Frontal cortex (tissue), 4 donors: ENCODE measurements around the gene PES1. TPM values are rescaled to one million over a fixed set of nuclear protein-coding genes. Genes with fewer than 3 reads are reported as not detected.
"Not testable (repeated sequence)": the region's sequence is repeated elsewhere in the genome, so short reads cannot be mapped to it uniquely, and the experiment has no call there.

Experiments
- DNase-seq, 2 donors: peaks; one replicate each; pipeline ENCODE4 v3.0.0; 2012; ENCODE audit warnings: low spot score in 2 of 2
- FAIRE-seq: peaks from 2 replicates; lab custom pipeline; 2012; peaks lifted over from hg19 to GRCh38; lab: Jason Lieb, UNC
- total RNA-seq: library from RNA; depleted of rRNA; stranded (reverse); fragments of >200 nt; gene quantifications from one replicate; pipeline ENCODE4 v1.2.3, GENCODE V29; 2014
- donor health status: control.
- donor health status: control.
- donor health status: control.

The PES1 gene
- total RNA-seq, result 52.2 TPM

DNA sequence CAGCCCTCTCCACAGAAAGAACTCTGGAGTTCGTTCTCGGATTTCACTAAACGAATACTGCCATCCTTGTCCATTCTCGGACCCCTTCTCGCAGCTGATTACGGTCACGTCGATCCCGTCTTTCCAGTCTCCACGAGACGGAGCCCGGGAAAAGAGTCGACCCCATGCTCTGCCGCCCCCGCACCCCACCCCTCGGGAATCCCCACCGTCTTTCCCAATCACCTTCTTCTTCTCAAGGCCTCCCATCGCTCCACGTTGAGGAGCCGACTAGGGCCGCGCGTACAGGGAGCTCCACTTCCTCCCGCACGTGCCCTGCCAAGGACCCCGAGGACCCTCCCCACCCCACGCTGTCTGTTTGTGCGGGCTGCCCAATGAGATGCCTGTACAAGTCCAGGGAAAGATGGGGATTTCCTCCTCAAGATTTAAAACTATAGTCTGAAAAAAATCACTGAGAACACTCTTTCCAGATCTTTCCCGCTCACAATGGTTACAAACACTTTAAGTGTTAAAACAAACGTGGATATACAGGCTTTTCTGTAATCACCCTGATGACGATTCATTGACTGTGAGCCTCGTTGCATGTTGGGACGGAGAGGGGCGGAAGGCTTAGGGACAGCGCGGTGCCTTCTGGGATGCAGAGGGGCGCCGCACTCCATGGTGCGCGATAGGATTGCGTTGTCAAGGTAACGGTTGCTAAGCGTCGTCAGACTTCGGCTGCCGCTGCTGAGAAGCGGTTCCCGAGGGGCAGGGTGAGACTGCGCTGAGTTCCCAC lies at the start of gene PES1:
Gene PES1, minus strand, starts transcription at position 323 of the 772 bp plus-strand sequence. Its CDS starts 77 bp downstream, at position 246.
- peak; percentile 76 for FAIRE-seq
- peak; percentile 88 to 95 for DNase-seq

DNA sequence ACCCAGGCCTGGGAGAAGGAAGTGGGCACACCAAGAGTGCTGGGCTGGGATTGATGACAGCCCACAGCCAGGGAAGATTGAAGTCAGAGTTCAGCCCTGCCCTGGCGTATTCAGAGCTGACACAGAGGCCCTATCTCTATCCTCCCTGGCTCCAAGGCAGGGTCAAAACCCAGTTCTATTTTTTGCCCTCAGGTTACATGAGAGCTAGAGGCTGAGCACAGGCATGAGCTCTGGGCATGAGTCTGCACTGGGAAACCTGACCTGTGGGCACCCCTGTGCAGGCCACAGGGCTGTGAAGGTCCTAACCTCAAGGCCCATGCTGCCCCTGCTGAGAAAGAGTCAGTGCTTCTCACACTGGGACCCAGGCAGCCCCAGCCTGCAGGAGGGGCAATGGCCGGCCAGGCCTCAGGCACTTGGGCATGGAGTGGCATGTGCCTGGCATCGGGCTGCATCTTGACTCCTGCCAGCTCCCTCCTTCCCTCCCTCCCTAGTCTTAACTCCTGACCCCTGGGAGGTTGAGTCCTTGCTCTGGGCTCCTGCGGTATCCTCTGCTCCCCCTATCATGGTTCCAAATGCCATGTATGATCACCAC lies 49.2 kb upstream of the PES1 start:
- no peak for FAIRE-seq
- no peak for DNase-seq

DNA sequence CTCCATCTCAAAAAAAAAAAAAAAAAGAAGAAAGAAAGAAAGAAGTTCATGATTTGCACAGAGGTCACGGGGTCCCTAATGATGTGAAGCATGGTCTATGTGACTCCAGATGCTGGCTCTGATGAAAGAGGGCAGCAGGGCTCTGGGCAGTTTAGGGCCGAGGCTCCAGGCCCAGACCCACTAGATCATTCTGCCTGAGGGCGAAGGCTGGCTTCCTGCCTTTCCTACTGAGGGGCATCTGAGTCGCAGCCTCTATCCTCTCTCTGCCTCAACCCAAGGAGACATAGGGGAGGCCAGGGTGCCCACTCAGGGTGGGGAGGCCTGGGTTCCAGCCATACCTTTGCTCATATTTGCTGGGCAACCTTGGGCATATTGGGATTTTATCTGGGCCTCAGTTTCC lies 48.7 kb upstream of the PES1 start:
- FAIRE-seq (no peak), DNase-seq (no peak)

DNA sequence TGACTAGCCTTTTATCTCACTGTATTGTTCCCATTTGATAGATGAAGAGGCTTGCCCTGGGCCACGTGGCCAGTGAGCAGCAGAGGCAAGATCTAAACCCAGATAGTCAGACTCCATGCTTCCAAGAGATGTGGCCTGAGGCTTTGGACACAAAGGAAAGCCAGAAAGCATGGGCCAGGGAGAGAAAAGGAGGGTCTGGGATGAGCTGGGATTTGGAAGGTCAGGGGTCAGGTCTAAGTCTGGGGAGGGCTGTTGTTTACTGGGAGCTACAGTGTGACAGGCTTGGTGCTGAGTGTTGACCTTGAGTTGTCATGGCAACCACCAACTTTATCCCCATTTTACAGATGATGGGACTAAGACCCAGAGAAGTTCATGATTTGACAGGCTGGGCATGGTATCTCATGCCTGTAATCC lies 46.0 kb upstream of the PES1 start:
- DNase-seq (no peak), FAIRE-seq (no peak)

DNA sequence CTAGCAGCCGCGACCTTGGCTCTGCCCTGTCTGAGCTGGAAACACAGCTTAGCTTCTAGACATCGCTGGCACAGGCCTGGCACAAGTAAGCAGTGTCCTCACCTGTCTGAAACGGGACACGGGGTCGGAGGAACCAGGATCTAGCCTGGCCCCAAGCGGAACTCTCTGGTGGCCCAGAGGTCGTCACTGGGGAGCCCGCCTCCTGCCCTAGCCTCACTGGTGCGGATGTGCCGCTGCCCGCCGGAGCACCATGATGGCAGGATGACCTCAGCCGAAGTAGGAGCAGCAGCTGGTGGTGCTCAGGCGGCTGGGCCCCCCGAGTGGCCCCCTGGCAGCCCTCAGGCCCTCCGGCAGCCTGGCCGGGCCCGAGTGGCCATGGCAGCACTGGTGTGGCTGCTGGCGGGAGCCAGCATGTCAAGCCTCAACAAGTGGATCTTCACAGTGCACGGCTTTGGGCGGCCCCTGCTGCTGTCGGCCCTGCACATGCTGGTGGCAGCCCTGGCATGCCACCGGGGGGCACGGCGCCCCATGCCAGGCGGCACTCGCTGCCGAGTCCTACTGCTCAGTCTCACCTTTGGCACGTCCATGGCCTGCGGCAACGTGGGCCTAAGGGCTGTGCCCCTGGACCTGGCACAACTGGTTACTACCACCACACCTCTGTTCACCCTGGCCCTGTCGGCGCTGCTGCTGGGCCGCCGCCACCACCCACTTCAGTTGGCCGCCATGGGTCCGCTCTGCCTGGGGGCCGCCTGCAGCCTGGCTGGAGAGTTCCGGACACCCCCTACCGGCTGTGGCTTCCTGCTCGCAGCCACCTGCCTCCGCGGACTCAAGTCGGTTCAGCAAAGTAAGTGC lies 44.7 kb upstream of the PES1 start:
- no peak for FAIRE-seq
- DNase-seq, result peak in 1 of 2 donors; percentile 55

DNA sequence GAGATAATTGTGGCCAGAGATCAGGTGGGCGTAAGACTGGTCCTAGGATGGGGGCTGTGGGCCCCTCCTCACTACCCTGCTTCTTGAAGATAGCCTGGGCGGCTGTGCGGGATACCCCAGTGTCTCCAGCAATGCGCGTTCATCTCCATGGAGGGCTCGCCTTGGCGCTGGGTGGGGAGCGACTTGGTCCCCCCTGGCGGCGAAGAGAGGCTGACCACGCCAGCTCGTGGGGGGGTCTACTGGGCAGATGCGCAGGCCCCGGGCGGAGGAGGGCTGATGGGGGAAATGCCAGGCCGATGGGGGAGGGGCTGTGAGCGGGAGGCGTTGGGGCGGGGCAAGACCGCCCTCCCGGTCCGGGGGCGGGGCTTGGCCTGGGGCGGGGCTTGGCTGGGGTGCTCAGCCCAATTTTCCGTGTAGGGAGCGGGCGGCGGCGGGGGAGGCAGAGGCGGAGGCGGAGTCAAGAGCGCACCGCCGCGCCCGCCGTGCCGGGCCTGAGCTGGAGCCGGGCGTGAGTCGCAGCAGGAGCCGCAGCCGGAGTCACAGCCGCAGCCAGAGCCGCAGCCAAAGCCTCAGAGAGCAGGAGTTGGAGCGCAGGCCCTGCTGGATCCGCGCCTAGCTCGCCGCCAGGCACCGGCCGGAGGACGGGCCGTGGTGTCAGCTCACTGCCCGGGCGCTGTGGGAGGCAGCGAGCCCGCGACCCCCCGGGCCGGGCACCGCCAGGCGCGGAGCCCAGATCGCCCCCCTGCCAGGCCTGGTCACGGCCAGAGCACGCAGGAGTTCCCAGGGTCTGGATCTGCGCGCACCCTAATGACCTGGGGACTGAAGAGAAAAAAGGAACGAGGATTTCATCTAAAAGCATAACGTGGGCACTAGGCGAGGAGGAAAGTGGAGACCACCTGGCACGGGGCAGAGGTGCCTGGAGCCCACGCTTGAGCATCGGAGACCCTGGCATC lies 43.8 kb upstream of the PES1 start, which contains the start of gene SLC35E4:
Gene SLC35E4, plus strand, starts transcription at position 509 of the 953 bp plus-strand sequence. CDS start 670 bp downstream, outside the sequence.
- FAIRE-seq (no peak), DNase-seq (peak; percentile 98 to 99)

DNA sequence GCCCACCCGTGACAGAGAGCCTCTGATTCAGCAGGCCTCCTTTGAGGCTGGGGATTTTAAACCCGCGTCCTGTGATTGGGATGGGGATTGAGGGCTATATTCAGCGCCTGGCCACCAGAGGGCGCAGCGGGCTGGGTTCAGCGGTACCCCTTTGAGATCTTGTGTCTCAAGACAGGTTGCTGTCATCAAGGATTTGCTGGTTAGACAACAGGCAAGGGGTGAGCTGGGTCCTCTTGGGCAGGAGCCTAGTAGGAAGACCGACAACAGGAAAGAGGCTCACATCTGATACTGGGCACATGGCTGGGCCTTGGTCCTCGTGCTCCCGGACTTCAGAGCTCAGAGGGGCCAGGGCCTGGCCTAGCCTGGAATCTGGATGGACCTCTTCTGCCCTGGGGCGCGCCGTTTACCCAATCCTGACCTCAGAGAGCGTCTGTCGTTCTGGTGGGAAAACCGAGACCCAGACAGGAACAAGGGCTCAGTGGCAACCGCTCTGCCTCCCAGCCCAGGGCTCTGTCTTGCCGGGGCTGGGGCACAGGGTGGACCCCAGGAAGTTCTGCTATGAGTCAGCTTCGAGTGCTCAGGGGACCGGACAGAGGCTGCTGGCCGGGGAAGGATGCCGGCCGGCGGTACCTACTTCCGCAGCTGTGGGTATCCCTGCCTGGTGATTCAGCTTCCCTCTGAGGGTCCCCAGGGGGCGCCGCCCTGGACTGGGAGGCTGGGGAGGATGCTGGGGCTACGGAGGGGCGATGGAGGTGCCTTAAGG lies 42.9 kb upstream of the PES1 start:
- DNase-seq (peak; percentile 91), FAIRE-seq (no peak)

DNA sequence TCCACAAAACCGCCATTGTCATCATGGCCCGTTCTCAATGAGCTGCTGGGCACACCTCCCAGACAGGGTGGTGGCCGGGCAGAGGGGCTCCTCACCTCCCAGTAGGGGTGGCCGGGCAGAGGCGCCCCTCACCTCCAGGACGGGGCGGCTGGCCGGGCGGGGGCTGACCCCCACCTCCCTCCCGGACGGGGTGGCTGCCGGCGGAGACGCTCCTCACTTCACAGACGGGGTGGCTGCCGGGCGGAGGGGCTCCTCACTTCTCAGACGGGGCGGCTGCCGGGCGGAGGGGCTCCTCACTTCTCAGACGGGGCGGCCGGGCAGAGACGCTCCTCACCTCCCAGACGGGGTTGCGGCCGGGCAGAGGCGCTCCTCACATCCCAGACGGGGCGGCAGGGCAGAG lies 39.8 kb upstream of the PES1 start:
- not testable (repeated sequence) for FAIRE-seq, DNase-seq

DNA sequence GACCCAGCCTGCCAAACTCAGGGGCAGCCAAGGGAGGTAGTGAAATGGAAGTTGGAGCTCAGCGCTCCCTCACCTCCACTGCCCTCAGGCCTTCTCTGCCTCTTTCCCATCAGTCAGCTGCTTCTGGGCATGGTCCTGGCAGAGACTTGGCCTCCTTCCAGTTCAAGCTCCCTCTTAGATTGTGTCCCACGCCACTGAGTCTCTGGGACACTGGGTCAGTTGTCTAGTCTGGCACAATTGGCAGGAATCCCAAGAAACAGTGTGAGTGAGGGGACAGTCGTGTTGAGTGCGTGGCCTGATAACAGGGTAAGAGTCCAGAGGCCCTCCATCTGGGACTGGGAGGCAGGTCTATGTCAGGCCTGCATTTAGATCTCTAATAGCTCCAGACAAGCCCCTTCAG lies 36.8 kb upstream of the PES1 start:
- no peak for DNase-seq
- FAIRE-seq, result no peak

DNA sequence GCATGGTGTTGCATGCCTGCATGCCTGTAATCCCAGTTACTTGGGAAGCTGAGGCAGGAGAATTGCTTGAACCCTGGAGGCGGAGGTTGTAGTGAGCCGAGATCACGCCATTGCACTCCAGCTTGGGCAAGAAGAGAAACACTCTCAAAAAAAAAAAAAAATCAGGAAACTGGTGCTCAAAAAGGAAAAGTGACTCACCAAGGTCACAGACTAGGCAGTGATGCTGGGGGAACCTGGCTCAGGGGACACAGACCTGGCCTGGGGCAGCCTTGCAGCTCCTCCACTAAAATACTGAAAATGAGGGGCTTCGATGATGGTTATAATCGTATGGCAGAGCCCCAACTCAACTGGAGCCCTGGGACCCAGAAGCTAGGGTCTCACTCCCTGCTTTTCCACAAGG lies 35.8 kb upstream of the PES1 start:
- FAIRE-seq (no peak), DNase-seq (no peak)

DNA sequence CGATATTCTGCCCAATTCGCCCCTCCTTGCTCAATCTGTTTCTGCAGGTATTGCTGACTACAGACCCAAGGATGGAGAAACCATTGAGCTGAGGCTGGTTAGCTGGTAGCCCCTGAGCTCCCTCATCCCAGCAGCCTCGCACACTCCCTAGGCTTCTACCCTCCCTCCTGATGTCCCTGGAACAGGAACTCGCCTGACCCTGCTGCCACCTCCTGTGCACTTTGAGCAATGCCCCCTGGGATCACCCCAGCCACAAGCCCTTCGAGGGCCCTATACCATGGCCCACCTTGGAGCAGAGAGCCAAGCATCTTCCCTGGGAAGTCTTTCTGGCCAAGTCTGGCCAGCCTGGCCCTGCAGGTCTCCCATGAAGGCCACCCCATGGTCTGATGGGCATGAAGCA lies 34.7 kb upstream of the PES1 start:
- FAIRE-seq (no peak), DNase-seq (no peak)

DNA sequence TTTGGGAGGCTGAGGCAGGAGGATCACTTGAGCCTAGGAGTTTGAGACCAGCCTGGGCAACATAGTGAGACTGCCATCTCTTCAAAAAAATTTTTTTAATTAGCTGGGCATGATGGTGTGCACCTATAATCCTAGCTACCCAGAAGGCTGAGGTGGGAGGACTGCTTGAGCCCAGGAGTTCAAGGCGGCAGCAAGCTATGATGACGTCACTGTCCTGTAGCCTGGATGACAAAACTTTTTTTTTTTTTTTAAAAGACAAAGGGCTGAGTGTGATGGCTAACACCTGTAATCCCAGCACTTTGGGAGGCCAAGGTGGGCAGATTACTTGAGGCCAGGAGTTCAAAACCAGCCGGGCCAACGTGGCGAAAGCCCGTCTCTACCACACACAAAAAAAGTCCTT lies 28.2 kb upstream of the PES1 start:
- not testable (repeated sequence) for FAIRE-seq, DNase-seq

DNA sequence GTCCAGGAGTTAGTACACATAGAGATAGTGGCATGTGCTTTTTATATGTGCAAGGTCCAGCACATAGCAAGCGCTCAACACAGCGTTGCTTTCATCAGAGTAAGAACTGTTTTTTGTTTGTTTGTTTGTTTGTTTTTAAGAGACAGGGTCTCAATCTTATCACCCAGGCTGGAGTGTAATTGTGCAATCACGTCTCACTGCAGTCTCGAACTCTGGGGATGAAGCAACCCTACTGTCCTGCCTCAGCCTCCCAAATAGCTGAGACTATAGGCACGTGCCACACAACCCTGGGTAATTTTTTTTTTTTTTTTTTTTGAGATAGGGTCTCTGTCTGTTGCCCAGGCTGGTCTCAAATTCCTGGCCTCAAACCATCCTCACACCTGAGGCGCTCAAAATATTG lies 26.1 kb upstream of the PES1 start:
- DNase-seq (no peak), FAIRE-seq (no peak)

DNA sequence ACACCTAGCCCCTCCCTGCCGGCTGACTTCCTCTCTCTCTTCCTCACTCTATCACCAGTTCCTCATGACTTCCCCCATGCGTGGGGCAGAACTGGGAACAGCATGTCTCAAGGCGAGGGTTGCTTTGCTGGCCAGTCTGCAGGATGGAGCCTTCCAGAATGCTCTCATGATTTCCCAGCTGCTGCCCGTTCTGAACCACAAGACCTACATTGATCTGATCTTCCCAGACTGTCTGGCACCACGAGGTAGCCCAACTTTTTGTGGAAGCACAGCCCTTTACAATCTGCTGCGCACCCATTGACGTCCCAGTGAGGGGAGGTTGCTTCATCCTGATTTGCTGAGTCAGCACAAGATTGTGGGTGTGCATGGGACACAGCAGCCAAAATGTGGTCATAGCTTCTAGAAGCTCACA lies 23.8 kb upstream of the PES1 start:
- FAIRE-seq, result no peak
- no peak for DNase-seq

DNA sequence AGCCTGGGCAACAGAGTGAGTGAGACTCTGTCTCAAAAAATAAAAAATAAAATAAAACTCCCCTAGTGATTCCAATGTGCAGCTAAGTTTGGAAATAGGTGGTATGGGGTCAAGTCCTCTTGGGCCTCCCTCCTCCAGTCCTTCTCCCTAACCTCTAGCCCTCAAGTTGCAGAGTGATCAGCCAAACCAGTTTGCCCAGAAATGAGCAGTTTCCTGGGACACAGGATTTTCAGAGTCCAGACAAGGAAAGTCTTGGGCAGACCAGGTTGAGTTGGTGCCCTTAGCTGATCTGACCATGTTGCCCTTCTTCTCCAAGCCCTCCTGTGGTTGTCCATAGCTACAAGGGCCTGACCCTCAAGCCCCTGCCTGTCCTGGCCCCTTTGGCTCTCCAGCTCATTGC lies 23.2 kb upstream of the PES1 start:
- DNase-seq (no peak), FAIRE-seq (no peak)

DNA sequence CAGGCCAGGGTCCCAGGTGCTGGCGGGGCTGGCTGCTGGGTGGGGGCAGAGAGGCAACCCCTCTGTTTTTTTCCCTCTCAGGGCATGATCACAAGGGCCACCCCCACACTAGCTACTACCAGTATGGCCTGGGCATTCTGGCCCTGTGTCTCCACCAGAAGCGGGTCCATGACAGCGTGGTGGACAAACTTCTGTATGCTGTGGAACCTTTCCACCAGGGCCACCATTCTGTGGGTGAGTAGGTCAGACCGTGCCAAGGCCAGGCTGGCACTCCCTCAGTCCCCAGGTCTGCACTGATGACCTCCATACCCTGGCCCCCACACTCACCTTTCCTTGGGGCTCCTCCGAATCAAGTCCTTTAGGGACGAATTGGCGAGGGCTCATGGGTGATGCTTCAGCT lies 22.6 kb upstream of the PES1 start:
- FAIRE-seq, result no peak
- DNase-seq, result no peak

DNA sequence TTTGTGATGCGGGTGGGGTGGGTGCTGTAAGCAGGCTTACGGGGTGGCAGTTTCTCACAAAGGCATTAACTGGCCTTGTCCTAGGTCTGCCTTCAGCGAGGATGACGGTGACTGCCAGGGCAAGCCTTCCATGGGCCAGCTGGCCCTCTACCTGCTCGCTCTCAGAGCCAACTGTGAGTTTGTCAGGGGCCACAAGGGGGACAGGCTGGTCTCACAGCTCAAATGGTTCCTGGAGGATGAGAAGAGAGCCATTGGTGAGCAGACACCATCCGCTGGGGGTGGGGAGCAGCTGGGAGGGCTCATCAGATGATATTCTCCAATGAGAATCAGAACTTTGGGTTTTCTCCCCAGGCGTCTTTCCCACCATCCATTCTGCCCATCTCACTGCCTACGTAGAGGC lies 21.1 kb upstream of the PES1 start:
- DNase-seq (no peak), FAIRE-seq (no peak)

DNA sequence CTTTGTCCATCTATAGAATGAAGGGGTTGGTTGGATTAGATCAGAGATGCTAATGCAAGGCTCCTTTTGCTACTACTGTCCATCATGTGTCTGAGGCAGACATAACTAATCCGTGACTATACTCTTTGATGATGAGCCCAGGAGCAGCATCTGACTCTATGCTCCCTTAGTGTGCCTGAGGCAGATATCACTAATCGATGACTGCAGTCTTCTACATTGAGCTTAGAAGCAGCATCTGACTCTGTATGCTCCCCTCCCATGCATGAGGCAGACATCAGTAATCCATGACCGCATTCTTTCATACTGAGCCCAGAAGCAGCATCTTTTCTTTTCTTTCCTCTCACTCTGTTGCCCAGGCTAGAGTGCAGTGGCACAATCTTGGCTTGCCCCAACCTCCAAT lies 19.5 kb upstream of the PES1 start:
- DNase-seq (no peak), FAIRE-seq (no peak)

DNA sequence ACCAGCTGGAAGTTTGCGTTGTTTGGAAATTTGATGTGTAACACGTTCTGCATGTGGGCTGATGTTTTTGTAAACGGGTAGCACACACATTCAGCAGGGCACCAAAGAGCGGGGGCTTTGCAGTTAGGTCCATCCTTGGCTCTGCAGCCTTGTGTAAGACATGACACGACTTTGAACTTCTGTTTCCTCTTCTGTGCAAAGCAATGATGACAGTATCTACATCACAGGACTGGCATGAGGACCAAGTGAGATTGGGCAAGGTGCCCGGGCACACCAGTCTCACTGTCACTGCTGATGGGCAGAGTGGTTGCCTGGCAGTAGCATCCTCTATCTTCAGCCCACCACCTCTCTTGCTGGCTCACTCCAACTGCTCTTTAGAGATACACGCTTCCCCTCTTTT lies 18.6 kb upstream of the PES1 start:
- DNase-seq, result no peak
- no peak for FAIRE-seq
